Prostate gland (tissue), 2 donors: ENCODE data around the gene RNU6-1.

Source experiments
- POLR2A ChIP-seq: fragments of 450-650 bp; IDR thresholded peaks from one replicate; pipeline ENCODE4 v1.6.1; 2016; ENCODE audit warnings: antibody characterized with exemption, mild to moderate bottlenecking
- POLR2AphosphoS5 ChIP-seq: sonication (generic); formaldehyde crosslinking; IDR thresholded peaks from one replicate; pipeline ENCODE4 v1.6.1; 2017; ENCODE audit warnings: antibody characterized with exemption
- TF ChIP-seq, protein P1 (sequence below), 4 experiments: fragments of 200-600 bp in 2 of 4; fragments of 450-650 bp in 2 of 4; sonication (generic) in 2 of 4; IDR thresholded peaks; 1 replicate in 3 of 4; 2 replicates in 1 of 4; pipeline ENCODE4 v1.5.1; 2016 to 2019; ENCODE audit warnings: antibody characterized with exemption in 4 of 4, mild to moderate bottlenecking in 2 of 4, moderate library complexity in 2 of 4

DNA sequence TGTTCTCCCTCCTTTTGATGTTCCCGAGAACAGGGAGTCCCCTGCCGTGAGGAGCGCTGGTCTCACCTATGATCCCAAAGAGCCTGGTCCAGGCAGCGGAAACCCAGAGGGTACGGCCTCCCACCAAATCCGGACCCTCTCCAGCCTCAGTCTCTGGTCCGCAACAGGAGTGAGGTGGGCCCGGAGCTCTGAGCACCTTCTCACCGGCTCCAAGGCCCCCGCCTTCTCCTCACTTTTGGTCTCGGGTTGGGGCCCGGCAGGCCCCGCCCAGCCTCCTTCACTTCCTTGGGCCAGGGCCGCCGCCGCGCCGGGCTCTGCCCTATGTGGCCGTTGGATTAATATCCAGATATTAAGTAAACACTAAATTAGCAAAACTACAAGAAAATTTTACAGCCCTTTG, 20.2 kb downstream of the RNU6-1 start:
- TF ChIP-seq, protein P1, sequence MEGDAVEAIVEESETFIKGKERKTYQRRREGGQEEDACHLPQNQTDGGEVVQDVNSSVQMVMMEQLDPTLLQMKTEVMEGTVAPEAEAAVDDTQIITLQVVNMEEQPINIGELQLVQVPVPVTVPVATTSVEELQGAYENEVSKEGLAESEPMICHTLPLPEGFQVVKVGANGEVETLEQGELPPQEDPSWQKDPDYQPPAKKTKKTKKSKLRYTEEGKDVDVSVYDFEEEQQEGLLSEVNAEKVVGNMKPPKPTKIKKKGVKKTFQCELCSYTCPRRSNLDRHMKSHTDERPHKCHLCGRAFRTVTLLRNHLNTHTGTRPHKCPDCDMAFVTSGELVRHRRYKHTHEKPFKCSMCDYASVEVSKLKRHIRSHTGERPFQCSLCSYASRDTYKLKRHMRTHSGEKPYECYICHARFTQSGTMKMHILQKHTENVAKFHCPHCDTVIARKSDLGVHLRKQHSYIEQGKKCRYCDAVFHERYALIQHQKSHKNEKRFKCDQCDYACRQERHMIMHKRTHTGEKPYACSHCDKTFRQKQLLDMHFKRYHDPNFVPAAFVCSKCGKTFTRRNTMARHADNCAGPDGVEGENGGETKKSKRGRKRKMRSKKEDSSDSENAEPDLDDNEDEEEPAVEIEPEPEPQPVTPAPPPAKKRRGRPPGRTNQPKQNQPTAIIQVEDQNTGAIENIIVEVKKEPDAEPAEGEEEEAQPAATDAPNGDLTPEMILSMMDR (IDR thresholded peaks at IDR 0.05) = no peak
- TF ChIP-seq POLR2A = no peak
- TF ChIP-seq POLR2AphosphoS5 = no peak
